Measurements from ENCODE around the gene RNF144A. TPM values are rescaled to one million over a fixed set of nuclear protein-coding genes. Genes with fewer than 3 reads are reported as not detected.
"Not testable (repeated sequence)": the region's sequence is repeated elsewhere in the genome, so short reads cannot be mapped to it uniquely, and the experiment has no call there.

The RNF144A gene
- total RNA-seq, 2 experiments from 2014 or later: 12.5 to 13.1 TPM

GRCh38 chr2:6922201-6922656 lies 5.0 kb downstream of the RNF144A start:
- ChIA-PET CTCF (no interaction called here), POLR2A (no interaction called here)

GRCh38 chr2:6923319-6923718 lies 6.1 kb downstream of the RNF144A start:
- ChIA-PET CTCF (interaction anchor here (1.1 kb wide), 1 partner anchor 18 kb away, joined by 3 read pairs; no protein-coding TSS in a partner anchor), POLR2A (interaction anchor here (0.5 kb wide), 1 partner anchor 90 kb away, joined by 6 read pairs; no protein-coding TSS in a partner anchor)

- ChIA-PET CTCF (interaction anchor here (1.1 kb wide), 1 partner anchor 19 kb away, joined by 3 read pairs; no protein-coding TSS in a partner anchor), POLR2A (interaction anchor here (0.5 kb wide), 1 partner anchor 91 kb away, joined by 6 read pairs; no protein-coding TSS in a partner anchor)
Measured at GRCh38 chr2:6924101-6924923, 7.1 kb downstream of the RNF144A start.

GRCh38 chr2:6924924-6925409 lies 7.8 kb downstream of the RNF144A start:
- CTCF ChIA-PET: no interaction called here

GRCh38 chr2:6926071-6926732 lies 9.0 kb downstream of the RNF144A start:
- ChIA-PET POLR2A (no interaction called here), CTCF (no interaction called here)

More at GRCh38 chr2:6924924-6925409, 7.8 kb downstream of the RNF144A start:
- POLR2A ChIA-PET: no interaction called here

GRCh38 chr2:6927186-6927585 lies 10.0 kb downstream of the RNF144A start:
- POLR2A ChIA-PET: no interaction called here
- CTCF ChIA-PET: interaction anchor here (0.8 kb wide), 1 partner anchor 12 kb away, joined by 3 read pairs; no protein-coding TSS in a partner anchor

GRCh38 chr2:6927753-6928152 lies 10.5 kb downstream of the RNF144A start:
- POLR2A ChIA-PET: no interaction called here
- CTCF ChIA-PET: interaction anchor here (0.8 kb wide), 1 partner anchor 13 kb away, joined by 3 read pairs; no protein-coding TSS in a partner anchor

GRCh38 chr2:6928452-6928851 lies 11.2 kb downstream of the RNF144A start:
- ChIA-PET POLR2A (no interaction called here), CTCF (no interaction called here)

GRCh38 chr2:6929196-6929819 lies 12.1 kb downstream of the RNF144A start:
- POLR2A ChIA-PET: no interaction called here
- CTCF ChIA-PET: interaction anchor here (1.3 kb wide), 1 partner anchor 9 kb away, joined by 4 read pairs; no protein-coding TSS in a partner anchor

GRCh38 chr2:6930923-6931647 lies 13.9 kb downstream of the RNF144A start:
- ChIA-PET POLR2A (no interaction called here), CTCF (no interaction called here)

GRCh38 chr2:6931753-6932152 lies 14.5 kb downstream of the RNF144A start:
- ChIA-PET CTCF (no interaction called here), POLR2A (no interaction called here)

GRCh38 chr2:6932206-6932605 lies 15.0 kb downstream of the RNF144A start:
- CTCF ChIA-PET: interaction anchor here (0.8 kb wide), 1 partner anchor 59 kb away, joined by 3 read pairs; no protein-coding TSS in a partner anchor
- POLR2A ChIA-PET: no interaction called here

- ChIA-PET POLR2A (no interaction called here), CTCF (interaction anchor here (0.8 kb wide), 1 partner anchor 60 kb away, joined by 3 read pairs; no protein-coding TSS in a partner anchor)
Measured at GRCh38 chr2:6932828-6933227, 15.6 kb downstream of the RNF144A start.

- ChIA-PET CTCF (no interaction called here), POLR2A (no interaction called here)
Measured at GRCh38 chr2:6933911-6934310, 16.7 kb downstream of the RNF144A start.

- POLR2A ChIA-PET: no interaction called here
- CTCF ChIA-PET: no interaction called here
Measured at GRCh38 chr2:6934345-6934744, 17.1 kb downstream of the RNF144A start.

GRCh38 chr2:6934758-6935651 lies 17.8 kb downstream of the RNF144A start:
- CTCF ChIA-PET: no interaction called here
- POLR2A ChIA-PET: no interaction called here

- CTCF ChIA-PET: not testable (repeated sequence)
Measured at GRCh38 chr2:6935652-6936020, 18.4 kb downstream of the RNF144A start.

GRCh38 chr2:6937157-6937556 lies 19.9 kb downstream of the RNF144A start:
- ChIA-PET POLR2A (no interaction called here), CTCF (interaction anchor here (1.0 to 1.3 kb wide), 2 partner anchors 21 to 62 kb away, joined by 3 to 5 read pairs; no protein-coding TSS in a partner anchor)

More at GRCh38 chr2:6935652-6936020, 18.4 kb downstream of the RNF144A start:
- POLR2A ChIA-PET: not testable (repeated sequence)
